ENCODE data around the gene DAAM2. TPM values are rescaled to one million over a fixed set of nuclear protein-coding genes. Genes with fewer than 3 reads are reported as not detected.

The DAAM2 gene
- total RNA-seq, 2 experiments from 2014 or later: 0.09 to 1.1 TPM

DNA sequence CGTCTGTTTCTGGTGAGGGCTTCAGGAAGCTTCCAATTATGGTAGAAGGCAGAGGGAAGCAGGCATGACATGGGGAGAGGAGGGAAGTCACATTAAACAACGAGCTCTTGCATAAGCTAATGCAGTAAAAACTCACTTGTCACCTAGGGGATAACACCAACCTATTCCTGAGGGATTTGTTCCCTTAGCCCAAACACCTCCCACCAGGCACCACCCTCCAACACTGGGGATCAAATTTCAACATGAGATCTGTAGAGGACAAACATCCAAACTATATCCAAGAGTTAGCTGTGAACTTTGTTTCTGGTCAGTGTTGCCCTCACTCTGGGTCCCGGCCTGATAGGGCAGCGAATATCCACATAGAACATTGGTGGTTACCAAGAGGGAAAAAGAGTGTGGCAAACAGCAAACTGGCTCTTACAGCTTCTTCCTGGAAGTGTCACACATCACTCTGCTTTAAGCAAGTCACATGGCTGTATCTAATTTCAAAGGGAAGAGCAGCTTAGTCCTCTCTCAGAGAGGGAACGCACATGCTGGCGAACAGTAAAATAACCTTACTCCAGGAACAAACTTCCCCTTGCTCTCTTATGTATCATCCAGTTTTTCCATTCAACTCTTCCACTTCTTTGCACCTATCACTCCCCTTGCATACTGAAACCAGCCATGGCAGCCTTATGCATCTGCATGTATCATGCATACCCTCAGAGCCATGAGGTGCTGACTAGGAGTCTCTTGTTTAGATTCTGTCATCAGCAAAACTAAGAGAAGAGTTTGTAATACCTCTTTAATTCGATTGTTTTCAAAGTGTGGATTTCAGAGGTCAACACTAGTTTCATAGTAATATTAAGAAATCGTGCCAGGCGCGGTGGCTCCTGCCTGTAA lies 146.8 kb downstream of the DAAM2 start:
- no peak overlapping the region for H3K27ac ChIP-seq (ENCODE audit: low read depth, low read length, poor library complexity, severe bottlenecking)
- CTCF ChIA-PET (ENCODE audit: unreplicated experiment): no interaction called here
- POLR2A ChIA-PET: no interaction called here
- no peaks in the 10 kb centered on the region for H3K4me1 ChIP-seq (ENCODE audit: insufficient read depth, low read length, poor library complexity, severe bottlenecking)
- no peaks in the 10 kb centered on the region for H4K20me1 ChIP-seq (ENCODE audit: insufficient read depth, low read length)
- TF ChIP-seq, protein P1, sequence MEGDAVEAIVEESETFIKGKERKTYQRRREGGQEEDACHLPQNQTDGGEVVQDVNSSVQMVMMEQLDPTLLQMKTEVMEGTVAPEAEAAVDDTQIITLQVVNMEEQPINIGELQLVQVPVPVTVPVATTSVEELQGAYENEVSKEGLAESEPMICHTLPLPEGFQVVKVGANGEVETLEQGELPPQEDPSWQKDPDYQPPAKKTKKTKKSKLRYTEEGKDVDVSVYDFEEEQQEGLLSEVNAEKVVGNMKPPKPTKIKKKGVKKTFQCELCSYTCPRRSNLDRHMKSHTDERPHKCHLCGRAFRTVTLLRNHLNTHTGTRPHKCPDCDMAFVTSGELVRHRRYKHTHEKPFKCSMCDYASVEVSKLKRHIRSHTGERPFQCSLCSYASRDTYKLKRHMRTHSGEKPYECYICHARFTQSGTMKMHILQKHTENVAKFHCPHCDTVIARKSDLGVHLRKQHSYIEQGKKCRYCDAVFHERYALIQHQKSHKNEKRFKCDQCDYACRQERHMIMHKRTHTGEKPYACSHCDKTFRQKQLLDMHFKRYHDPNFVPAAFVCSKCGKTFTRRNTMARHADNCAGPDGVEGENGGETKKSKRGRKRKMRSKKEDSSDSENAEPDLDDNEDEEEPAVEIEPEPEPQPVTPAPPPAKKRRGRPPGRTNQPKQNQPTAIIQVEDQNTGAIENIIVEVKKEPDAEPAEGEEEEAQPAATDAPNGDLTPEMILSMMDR (conservative IDR thresholded peaks at IDR 0.05; ENCODE audit: low read length): no peak
- no peak for TF ChIP-seq EZH2phosphoT487 (IDR thresholded peaks at IDR 0.05; ENCODE audit: borderline replicate concordance, low read depth, low read length)
- intact Hi-C loops (cut with micrococcal nuclease; ENCODE audit: unreplicated experiment): no loop called here
- H3K4me2 ChIP-seq (ENCODE audit: low read length): no peak overlapping the region
- H3K36me3 ChIP-seq (ENCODE audit: insufficient read depth, low read length): no peaks in the 10 kb centered on the region
- DNase-seq (ENCODE audit: low spot score): no peak
- no peaks in the 10 kb centered on the region for H3K79me2 ChIP-seq (ENCODE audit: insufficient read depth, low read depth, low read length)
- H3K9me2 ChIP-seq (ENCODE audit: insufficient read depth, low read length): no peaks in the 10 kb centered on the region
- no peak overlapping the region for H2AFZ ChIP-seq (ENCODE audit: low read length)
- no peaks in the 10 kb centered on the region for H3K9me3 ChIP-seq (ENCODE audit: low read length)
- no TSS peak for BruUV-seq (replicated peaks)
- no peak overlapping the region for H3K4me3 ChIP-seq (ENCODE audit: low read depth, low read length, poor library complexity, severe bottlenecking)

DNA sequence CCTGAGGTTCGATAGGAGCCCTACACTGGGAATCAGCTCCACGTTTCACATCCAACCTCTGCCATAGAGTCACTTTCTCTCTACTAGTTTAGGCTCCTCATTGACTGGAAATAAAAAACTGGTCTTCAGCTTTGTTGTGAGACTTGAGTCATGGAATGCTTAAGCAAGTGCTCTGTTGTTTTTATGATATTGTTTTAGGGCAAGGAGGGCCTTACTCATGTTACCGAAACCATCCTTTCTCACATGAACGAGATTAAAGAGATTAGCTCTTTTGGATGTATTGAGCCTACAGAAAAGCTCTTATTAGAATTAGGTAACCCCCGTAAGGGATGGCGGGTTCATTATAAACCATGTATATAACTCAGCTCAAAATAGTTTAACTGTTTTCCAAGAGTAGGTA lies 149.0 kb downstream of the DAAM2 start:
- Histone ChIP-seq H3K4me2 (ENCODE audit: low read length) (no peak overlapping the region), H3K9me2 (ENCODE audit: insufficient read depth, low read length) (no peaks in the 10 kb centered on the region), H3K27ac (ENCODE audit: low read depth, low read length, poor library complexity, severe bottlenecking) (no peak overlapping the region), H3K36me3 (ENCODE audit: insufficient read depth, low read length) (no peaks in the 10 kb centered on the region), H3K4me3 (ENCODE audit: low read depth, low read length, poor library complexity, severe bottlenecking) (no peak overlapping the region), H2AFZ (ENCODE audit: low read length) (no peak overlapping the region), H3K79me2 (ENCODE audit: insufficient read depth, low read depth, low read length) (no peaks in the 10 kb centered on the region), H4K20me1 (ENCODE audit: insufficient read depth, low read length) (no peaks in the 10 kb centered on the region), H3K9me3 (ENCODE audit: low read length) (no peaks in the 10 kb centered on the region), H3K4me1 (ENCODE audit: insufficient read depth, low read length, poor library complexity, severe bottlenecking) (no peaks in the 10 kb centered on the region)
- intact Hi-C loops (cut with micrococcal nuclease; ENCODE audit: unreplicated experiment): no loop called here
- ChIA-PET POLR2A (no interaction called here), CTCF (ENCODE audit: unreplicated experiment) (no interaction called here)
- DNase-seq (ENCODE audit: low spot score): no peak
- TF ChIP-seq EZH2phosphoT487 (IDR thresholded peaks at IDR 0.05; ENCODE audit: borderline replicate concordance, low read depth, low read length): no peak
- TF ChIP-seq, protein P1 (conservative IDR thresholded peaks at IDR 0.05; ENCODE audit: low read length): no peak
- BruUV-seq (replicated peaks): no TSS peak

DNA sequence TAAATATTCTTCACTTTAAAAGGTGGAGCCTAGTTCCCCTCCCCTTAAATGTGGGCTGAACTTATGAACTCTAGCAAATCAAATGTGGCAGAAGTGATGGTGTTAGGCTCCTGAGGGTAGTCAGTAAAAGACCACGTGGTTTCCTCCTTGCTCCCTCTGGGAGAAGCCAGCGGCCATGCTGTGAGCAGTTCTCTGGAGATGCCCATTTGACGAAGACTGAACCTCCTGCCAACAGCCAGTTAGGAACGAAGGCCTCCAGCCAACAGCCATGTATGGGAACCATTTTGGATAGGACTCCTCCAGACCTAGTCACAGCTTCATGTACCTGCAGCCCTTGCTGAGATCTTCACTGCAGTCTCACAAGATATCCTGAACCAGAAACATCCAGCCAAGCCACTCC lies 149.6 kb downstream of the DAAM2 start:
- no peak overlapping the region for H3K4me3 ChIP-seq (ENCODE audit: low read depth, low read length, poor library complexity, severe bottlenecking)
- H3K27ac ChIP-seq (ENCODE audit: low read depth, low read length, poor library complexity, severe bottlenecking): no peak overlapping the region
- H3K9me3 ChIP-seq (ENCODE audit: low read length): no peaks in the 10 kb centered on the region
- H3K36me3 ChIP-seq (ENCODE audit: insufficient read depth, low read length): no peaks in the 10 kb centered on the region
- ChIA-PET CTCF (ENCODE audit: unreplicated experiment) (no interaction called here), POLR2A (no interaction called here)
- H3K9me2 ChIP-seq (ENCODE audit: insufficient read depth, low read length): no peaks in the 10 kb centered on the region
- TF ChIP-seq EZH2phosphoT487 (IDR thresholded peaks at IDR 0.05; ENCODE audit: borderline replicate concordance, low read depth, low read length): no peak
- TF ChIP-seq, protein P1 (conservative IDR thresholded peaks at IDR 0.05; ENCODE audit: low read length): no peak
- H4K20me1 ChIP-seq (ENCODE audit: insufficient read depth, low read length): no peaks in the 10 kb centered on the region
- no peak overlapping the region for H3K4me2 ChIP-seq (ENCODE audit: low read length)
- H3K79me2 ChIP-seq (ENCODE audit: insufficient read depth, low read depth, low read length): no peaks in the 10 kb centered on the region
- no peak for DNase-seq (ENCODE audit: low spot score)
- no TSS peak for BruUV-seq (replicated peaks)
- H3K4me1 ChIP-seq (ENCODE audit: insufficient read depth, low read length, poor library complexity, severe bottlenecking): no peaks in the 10 kb centered on the region
- intact Hi-C loops (cut with micrococcal nuclease; ENCODE audit: unreplicated experiment): no loop called here
- H2AFZ ChIP-seq (ENCODE audit: low read length): no peak overlapping the region

Data from OCI-LY7 (cell line).